IMR-90 (cell line): Measurements from ENCODE around the gene FOXC2. TPM values are rescaled to one million over a fixed set of nuclear protein-coding genes. Genes with fewer than 3 reads are reported as not detected.

ENCODE experiments used
- MAZ ChIP-seq: IDR thresholded peaks from 2 replicates; pipeline ENCODE4 v1.6.1; 2012; ENCODE audit warnings: low read depth, mild to moderate bottlenecking, low read length, improper control_type of control experiment, moderate library complexity, borderline replicate concordance
- RAD21 ChIP-seq: IDR thresholded peaks from 2 replicates; pipeline ENCODE4 v1.6.1; 2012; ENCODE audit warnings: low read length, improper control_type of control experiment
- SMC3 ChIP-seq: fragments of 150-350 bp; IDR thresholded peaks from 2 replicates; pipeline ENCODE4 v1.6.1; 2016; ENCODE audit warnings: low read depth, mild to moderate bottlenecking, antibody characterized with exemption, low read length, moderate library complexity
- polyA plus RNA-seq, 3 experiments: library from polyadenylated mRNA; depleted of rRNA; stranded (reverse); fragments of >200 nt; gene quantifications; 2 replicates each; pipeline ENCODE4 v1.2.3, GENCODE V29; 2012; ENCODE audit warnings: low replicate concordance in 1 of 3
- total RNA-seq: library from RNA; depleted of rRNA; stranded (reverse); fragments of >200 nt; gene quantifications from 2 replicates; pipeline ENCODE4 v1.2.3, GENCODE V29; 2012

FOXC2 gene
- total and polyA plus RNA-seq, 2 of the 4 experiments (the other 2 are of a cell fraction): 0.90 to 6.4 TPM

- no peak for TF ChIP-seq SMC3
- no peak for TF ChIP-seq RAD21
- TF ChIP-seq MAZ: no peak
Measured at GRCh38 chr16:86520317-86521210, 46.1 kb upstream of the FOXC2 start (continued).
